ENCODE data around the gene TBX3. TPM values are rescaled to one million over a fixed set of nuclear protein-coding genes. Genes with fewer than 3 reads are reported as not detected.

The TBX3 gene
- total and polyA plus RNA-seq, 2 donors (not counting 3 experiments of a cell fraction or from before 2014, with no cell fraction given), result 0.52 to 2.0 TPM

GRCh38 chr12:114676142-114676741, 7.7 kb downstream of the TBX3 start:
- no peaks in the 10 kb centered on the region for H3K9me3 ChIP-seq (replicated peaks; ENCODE audit: control insufficient read depth, insufficient read depth, low read length)
- CTCF ChIA-PET, result interaction anchor here (1.2 to 2.0 kb wide), 2 partner anchors 8 to 14 kb away, joined by 3 to 6 read pairs; partner anchors contain the start of gene TBX3
- no peak overlapping the region for H3K9ac ChIP-seq (replicated peaks; ENCODE audit: extremely low read depth, insufficient read depth, low read length)
- no peak overlapping the region for H3K4me2 ChIP-seq (ENCODE audit: insufficient read depth, low read length)
- H3K36me3 ChIP-seq (ENCODE audit: control insufficient read depth in 2 of 2, extremely low read depth in 1 of 2, insufficient read depth in 2 of 2, low read length in 2 of 2), result no peaks in the 10 kb centered on the region
- peaks cover 9 to 11% of the 10 kb centered on the region in 2 experiments for H3K27me3 ChIP-seq (ENCODE audit: control insufficient read depth in 2 of 2, insufficient read depth in 2 of 2, low read length in 2 of 2)
- no peaks in the 10 kb centered on the region for H3K4me1 ChIP-seq (ENCODE audit: control insufficient read depth, extremely low read depth, insufficient read depth, low read length)
- dilution Hi-C loops (cut with MboI; ENCODE audit: extremely low pct_ligation_motif_present, low sequenced_read_pairs), result no loop called here
- TF ChIP-seq CTCF (IDR thresholded peaks at IDR 0.05; ENCODE audit: extremely low read depth in 1 of 2, insufficient read depth in 1 of 2, low read depth in 1 of 2, low read length in 2 of 2), result no peak
- no peak for TF ChIP-seq GATA2 (IDR thresholded peaks at IDR 0.05; ENCODE audit: insufficient read depth, insufficient read length, low read depth, low read length)
- TF ChIP-seq MYC (IDR thresholded peaks at IDR 0.05; ENCODE audit: low read depth, low read length), result no peak
- TF ChIP-seq JUN (IDR thresholded peaks at IDR 0.05; ENCODE audit: borderline replicate concordance, insufficient read depth, insufficient read length, low read depth), result no peak
- no peak for TF ChIP-seq FOS (IDR thresholded peaks at IDR 0.05; ENCODE audit: borderline replicate concordance, insufficient read depth, low read length)
- TF ChIP-seq POLR2AphosphoS5 (IDR thresholded peaks at IDR 0.05; ENCODE audit: insufficient read depth, low read depth, low read length), result no peak
- no peak for TF ChIP-seq EZH2 (IDR thresholded peaks at IDR 0.05; ENCODE audit: borderline replicate concordance, low read depth, low read length, severe bottlenecking)
- TF ChIP-seq POLR2A (IDR thresholded peaks at IDR 0.05; ENCODE audit: low read depth, low read length), result no peak
- TF ChIP-seq MAX (IDR thresholded peaks at IDR 0.05; ENCODE audit: insufficient read depth, insufficient read length), result no peak
- H4K20me1 ChIP-seq (replicated peaks; ENCODE audit: control insufficient read depth, extremely low read depth, insufficient read depth, low read length), result no peaks in the 10 kb centered on the region
- H3K9me1 ChIP-seq (replicated peaks; ENCODE audit: control insufficient read depth, extremely low read depth, insufficient read depth, low read length), result no peaks in the 10 kb centered on the region
- DNase-seq (ENCODE audit: low read depth, low spot score) (no peak), FAIRE-seq (no peak)
- no peak overlapping the region for H3K27ac ChIP-seq (ENCODE audit: insufficient read depth, low read depth, low read length)
- H3K79me2 ChIP-seq (ENCODE audit: control insufficient read depth, insufficient read depth, low read length), result no peaks in the 10 kb centered on the region
- no peak overlapping the region for H3K4me3 ChIP-seq (replicated peaks in 1 of 3; ENCODE audit: insufficient read depth in 1 of 3, low read depth in 1 of 3, low read length in 3 of 3)
- intact Hi-C loops (cut with micrococcal nuclease), result no loop called here
- POLR2A ChIA-PET, result no interaction called here
- H2AFZ ChIP-seq (ENCODE audit: low read depth, low read length), result no peak overlapping the region
- no TSS peak for BruUV-seq (replicated peaks)

Measured in endothelial cell of umbilical vein (primary cell).